Ishikawa (cell line): ENCODE data around the gene C9orf72.

Experiments used
- CEBPB ChIP-seq: IDR thresholded peaks from 2 replicates; pipeline ENCODE4 v1.6.1; 2012
- CREB1 ChIP-seq: IDR thresholded peaks from 2 replicates; pipeline ENCODE4 v1.6.1; 2012; ENCODE audit warnings: low read depth
- EGR1 ChIP-seq: IDR thresholded peaks from 2 replicates; pipeline ENCODE4 v1.6.1; 2012
- EP300 ChIP-seq: IDR thresholded peaks from 2 replicates; pipeline ENCODE4 v1.6.1; 2012; ENCODE audit warnings: borderline replicate concordance
- NFIC ChIP-seq: IDR thresholded peaks from 2 replicates; pipeline ENCODE4 v1.6.1; 2012
- RAD21 ChIP-seq: IDR thresholded peaks from 2 replicates; pipeline ENCODE4 v1.6.1; 2012; ENCODE audit warnings: low read depth
- TAF1 ChIP-seq: IDR thresholded peaks from 2 replicates; pipeline ENCODE4 v1.6.1; 2012; ENCODE audit warnings: low read depth, mild to moderate bottlenecking
- TCF12 ChIP-seq: IDR thresholded peaks from 2 replicates; pipeline ENCODE4 v1.6.1; 2012; ENCODE audit warnings: low read depth
- TEAD4 ChIP-seq: IDR thresholded peaks from 2 replicates; pipeline ENCODE4 v1.6.1; 2012
- USF1 ChIP-seq: IDR thresholded peaks from 2 replicates; pipeline ENCODE4 v1.6.1; 2012
- YY1 ChIP-seq: IDR thresholded peaks from 2 replicates; pipeline ENCODE4 v1.6.1; 2012; ENCODE audit warnings: low read depth
- TF ChIP-seq, protein P1 (sequence below): IDR thresholded peaks from 2 replicates; pipeline ENCODE4 v1.6.1; 2012; ENCODE audit warnings: low read depth, mild to moderate bottlenecking
- TF ChIP-seq, protein P2 (sequence below): IDR thresholded peaks from 2 replicates; pipeline ENCODE4 v1.6.1; 2012

- TF ChIP-seq, protein P1, sequence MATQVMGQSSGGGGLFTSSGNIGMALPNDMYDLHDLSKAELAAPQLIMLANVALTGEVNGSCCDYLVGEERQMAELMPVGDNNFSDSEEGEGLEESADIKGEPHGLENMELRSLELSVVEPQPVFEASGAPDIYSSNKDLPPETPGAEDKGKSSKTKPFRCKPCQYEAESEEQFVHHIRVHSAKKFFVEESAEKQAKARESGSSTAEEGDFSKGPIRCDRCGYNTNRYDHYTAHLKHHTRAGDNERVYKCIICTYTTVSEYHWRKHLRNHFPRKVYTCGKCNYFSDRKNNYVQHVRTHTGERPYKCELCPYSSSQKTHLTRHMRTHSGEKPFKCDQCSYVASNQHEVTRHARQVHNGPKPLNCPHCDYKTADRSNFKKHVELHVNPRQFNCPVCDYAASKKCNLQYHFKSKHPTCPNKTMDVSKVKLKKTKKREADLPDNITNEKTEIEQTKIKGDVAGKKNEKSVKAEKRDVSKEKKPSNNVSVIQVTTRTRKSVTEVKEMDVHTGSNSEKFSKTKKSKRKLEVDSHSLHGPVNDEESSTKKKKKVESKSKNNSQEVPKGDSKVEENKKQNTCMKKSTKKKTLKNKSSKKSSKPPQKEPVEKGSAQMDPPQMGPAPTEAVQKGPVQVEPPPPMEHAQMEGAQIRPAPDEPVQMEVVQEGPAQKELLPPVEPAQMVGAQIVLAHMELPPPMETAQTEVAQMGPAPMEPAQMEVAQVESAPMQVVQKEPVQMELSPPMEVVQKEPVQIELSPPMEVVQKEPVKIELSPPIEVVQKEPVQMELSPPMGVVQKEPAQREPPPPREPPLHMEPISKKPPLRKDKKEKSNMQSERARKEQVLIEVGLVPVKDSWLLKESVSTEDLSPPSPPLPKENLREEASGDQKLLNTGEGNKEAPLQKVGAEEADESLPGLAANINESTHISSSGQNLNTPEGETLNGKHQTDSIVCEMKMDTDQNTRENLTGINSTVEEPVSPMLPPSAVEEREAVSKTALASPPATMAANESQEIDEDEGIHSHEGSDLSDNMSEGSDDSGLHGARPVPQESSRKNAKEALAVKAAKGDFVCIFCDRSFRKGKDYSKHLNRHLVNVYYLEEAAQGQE, result no peak
- TF ChIP-seq TAF1, result no peak
- TF ChIP-seq EP300, result no peak
- no peak for TF ChIP-seq CEBPB
- TF ChIP-seq CREB1, result no peak
- TF ChIP-seq RAD21, result no peak
- TF ChIP-seq EGR1, result no peak
- no peak for TF ChIP-seq TCF12
- TF ChIP-seq NFIC, result no peak
- TF ChIP-seq, protein P2, sequence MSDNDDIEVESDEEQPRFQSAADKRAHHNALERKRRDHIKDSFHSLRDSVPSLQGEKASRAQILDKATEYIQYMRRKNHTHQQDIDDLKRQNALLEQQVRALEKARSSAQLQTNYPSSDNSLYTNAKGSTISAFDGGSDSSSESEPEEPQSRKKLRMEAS, result no peak
- no peak for TF ChIP-seq YY1
- no peak for TF ChIP-seq USF1
- no peak for TF ChIP-seq TEAD4
Observed at GRCh38 chr9:27554712-27555111, 18.6 kb downstream of the C9orf72 start.
